Ishikawa (cell line): Measurements from ENCODE around the gene GTSE1.

Source experiments
- CEBPB ChIP-seq: IDR thresholded peaks from 2 replicates; pipeline ENCODE4 v1.6.1; 2012
- CREB1 ChIP-seq: IDR thresholded peaks from 2 replicates; pipeline ENCODE4 v1.6.1; 2012; ENCODE audit warnings: low read depth
- EGR1 ChIP-seq: IDR thresholded peaks from 2 replicates; pipeline ENCODE4 v1.6.1; 2012
- EP300 ChIP-seq: IDR thresholded peaks from 2 replicates; pipeline ENCODE4 v1.6.1; 2012; ENCODE audit warnings: borderline replicate concordance
- FOXM1 ChIP-seq: IDR thresholded peaks from 2 replicates; pipeline ENCODE4 v1.6.1; 2012; ENCODE audit warnings: low read depth, borderline replicate concordance
- NFIC ChIP-seq: IDR thresholded peaks from 2 replicates; pipeline ENCODE4 v1.6.1; 2012
- RAD21 ChIP-seq: IDR thresholded peaks from 2 replicates; pipeline ENCODE4 v1.6.1; 2012; ENCODE audit warnings: low read depth
- TAF1 ChIP-seq: IDR thresholded peaks from 2 replicates; pipeline ENCODE4 v1.6.1; 2012; ENCODE audit warnings: low read depth, mild to moderate bottlenecking
- TCF12 ChIP-seq: IDR thresholded peaks from 2 replicates; pipeline ENCODE4 v1.6.1; 2012; ENCODE audit warnings: low read depth
- TEAD4 ChIP-seq: IDR thresholded peaks from 2 replicates; pipeline ENCODE4 v1.6.1; 2012
- USF1 ChIP-seq: IDR thresholded peaks from 2 replicates; pipeline ENCODE4 v1.6.1; 2012
- YY1 ChIP-seq: IDR thresholded peaks from 2 replicates; pipeline ENCODE4 v1.6.1; 2012; ENCODE audit warnings: low read depth
- TF ChIP-seq, protein P1 (sequence below): IDR thresholded peaks from 2 replicates; pipeline ENCODE4 v1.6.1; 2012
- TF ChIP-seq, protein P2 (sequence below): IDR thresholded peaks from 2 replicates; pipeline ENCODE4 v1.6.1; 2012; ENCODE audit warnings: low read depth, mild to moderate bottlenecking

GRCh38 chr22:46373159-46373558 lies 76.5 kb downstream of the GTSE1 start:
- TF ChIP-seq CREB1 = no peak
- TF ChIP-seq EP300 = no peak
- no peak for TF ChIP-seq TAF1
- no peak for TF ChIP-seq RAD21
- TF ChIP-seq, protein P1, sequence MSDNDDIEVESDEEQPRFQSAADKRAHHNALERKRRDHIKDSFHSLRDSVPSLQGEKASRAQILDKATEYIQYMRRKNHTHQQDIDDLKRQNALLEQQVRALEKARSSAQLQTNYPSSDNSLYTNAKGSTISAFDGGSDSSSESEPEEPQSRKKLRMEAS = no peak
- TF ChIP-seq, protein P2, sequence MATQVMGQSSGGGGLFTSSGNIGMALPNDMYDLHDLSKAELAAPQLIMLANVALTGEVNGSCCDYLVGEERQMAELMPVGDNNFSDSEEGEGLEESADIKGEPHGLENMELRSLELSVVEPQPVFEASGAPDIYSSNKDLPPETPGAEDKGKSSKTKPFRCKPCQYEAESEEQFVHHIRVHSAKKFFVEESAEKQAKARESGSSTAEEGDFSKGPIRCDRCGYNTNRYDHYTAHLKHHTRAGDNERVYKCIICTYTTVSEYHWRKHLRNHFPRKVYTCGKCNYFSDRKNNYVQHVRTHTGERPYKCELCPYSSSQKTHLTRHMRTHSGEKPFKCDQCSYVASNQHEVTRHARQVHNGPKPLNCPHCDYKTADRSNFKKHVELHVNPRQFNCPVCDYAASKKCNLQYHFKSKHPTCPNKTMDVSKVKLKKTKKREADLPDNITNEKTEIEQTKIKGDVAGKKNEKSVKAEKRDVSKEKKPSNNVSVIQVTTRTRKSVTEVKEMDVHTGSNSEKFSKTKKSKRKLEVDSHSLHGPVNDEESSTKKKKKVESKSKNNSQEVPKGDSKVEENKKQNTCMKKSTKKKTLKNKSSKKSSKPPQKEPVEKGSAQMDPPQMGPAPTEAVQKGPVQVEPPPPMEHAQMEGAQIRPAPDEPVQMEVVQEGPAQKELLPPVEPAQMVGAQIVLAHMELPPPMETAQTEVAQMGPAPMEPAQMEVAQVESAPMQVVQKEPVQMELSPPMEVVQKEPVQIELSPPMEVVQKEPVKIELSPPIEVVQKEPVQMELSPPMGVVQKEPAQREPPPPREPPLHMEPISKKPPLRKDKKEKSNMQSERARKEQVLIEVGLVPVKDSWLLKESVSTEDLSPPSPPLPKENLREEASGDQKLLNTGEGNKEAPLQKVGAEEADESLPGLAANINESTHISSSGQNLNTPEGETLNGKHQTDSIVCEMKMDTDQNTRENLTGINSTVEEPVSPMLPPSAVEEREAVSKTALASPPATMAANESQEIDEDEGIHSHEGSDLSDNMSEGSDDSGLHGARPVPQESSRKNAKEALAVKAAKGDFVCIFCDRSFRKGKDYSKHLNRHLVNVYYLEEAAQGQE = no peak
- no peak for TF ChIP-seq FOXM1
- no peak for TF ChIP-seq TEAD4
- no peak for TF ChIP-seq NFIC
- TF ChIP-seq YY1 = no peak
- no peak for TF ChIP-seq TCF12
- no peak for TF ChIP-seq CEBPB
- no peak for TF ChIP-seq EGR1
- TF ChIP-seq USF1 = no peak
